IMR-90 (cell line): ENCODE data around the gene BRWD1. TPM values are rescaled to one million over a fixed set of nuclear protein-coding genes. Genes with fewer than 3 reads are reported as not detected.

Experiments used
- ATAC-seq: fragments of 200-7000 bp; cut with Tn5 transposase; 2 replicates; pipeline ENCODE4 v1.9.1; 2020; ENCODE audit warnings: low read depth, mild to moderate bottlenecking, moderate library complexity
- BruUV-seq: library from RNA; stranded (reverse); fragments of 400-500 nt; replicated peaks from 2 replicates; lab custom pipeline; 2021; lab: Mats Ljungman, UMichigan
- CTCF ChIA-PET: fragments of 300-600 bp; formaldehyde crosslinking; extraction: SDS; loops from one replicate; lab custom pipeline; 2021; ENCODE audit warnings: antibody characterized with exemption; lab: Yijun Ruan, JAX
- POLR2A ChIA-PET: fragments of 300-600 bp; sonication (Branson Sonifier 250); formaldehyde crosslinking; loops from one replicate; lab custom pipeline; 2022; ENCODE audit warnings: antibody characterized with exemption; ENCODE audit not compliant: unreplicated experiment; lab: Charles Lee
- DNase-seq: peaks from one replicate; pipeline ENCODE4 v3.0.0; 2013
- H2AFZ ChIP-seq: replicated peaks from 2 replicates; pipeline ENCODE3; 2013; ENCODE audit warnings: low read length, mild to moderate bottlenecking; ENCODE audit not compliant: poor library complexity
- H2AK5ac ChIP-seq: 2 replicates; pipeline ENCODE4 v1.6.1; 2013; ENCODE audit warnings: low read depth, low read length, inconsistent platforms
- H2AK9ac ChIP-seq: replicated peaks from 2 replicates; pipeline ENCODE3; 2013; ENCODE audit warnings: mild to moderate bottlenecking, low read depth, low read length, moderate library complexity; ENCODE audit not compliant: poor library complexity
- H2BK120ac ChIP-seq: 2 replicates; pipeline ENCODE4 v1.6.1; 2013; ENCODE audit warnings: low read depth, low read length, inconsistent platforms
- H2BK15ac ChIP-seq: 3 replicates; pipeline ENCODE4 v1.6.1; 2013; ENCODE audit warnings: low read depth, low read length, inconsistent platforms
- H2BK20ac ChIP-seq: 2 replicates; pipeline ENCODE4 v1.6.1; 2013; ENCODE audit warnings: low read depth, mild to moderate bottlenecking, inconsistent platforms, low read length, moderate library complexity
- H2BK5ac ChIP-seq: 2 replicates; pipeline ENCODE4 v1.6.1; 2013; ENCODE audit warnings: mild to moderate bottlenecking, low read depth, low read length, inconsistent platforms; ENCODE audit not compliant: poor library complexity, severe bottlenecking
- H3K14ac ChIP-seq: replicated peaks from 2 replicates; pipeline ENCODE4 v1.6.1; 2013; ENCODE audit warnings: low read depth, low read length, inconsistent platforms
- H3K18ac ChIP-seq: 2 replicates; pipeline ENCODE4 v1.6.1; 2013; ENCODE audit warnings: low read depth, low read length, control low read depth
- H3K23ac ChIP-seq: 2 replicates; pipeline ENCODE4 v1.6.1; 2013; ENCODE audit warnings: low read depth, low read length, inconsistent platforms
- H3K27ac ChIP-seq: 2 replicates; pipeline ENCODE4 v1.5.1; 2013; ENCODE audit warnings: mild to moderate bottlenecking, control low read depth, low read length; ENCODE audit not compliant: insufficient read depth
- H3K27me3 ChIP-seq: 2 replicates; pipeline ENCODE4 v1.6.1; 2013; ENCODE audit warnings: low read length; ENCODE audit not compliant: control insufficient read depth, insufficient read depth
- H3K36me3 ChIP-seq: 2 replicates; pipeline ENCODE4 v1.6.1; 2013; ENCODE audit warnings: low read length, mixed read lengths; ENCODE audit not compliant: control insufficient read depth, insufficient read depth
- H3K4ac ChIP-seq: 2 replicates; pipeline ENCODE4 v1.6.1; 2013; ENCODE audit warnings: low read depth, low read length, inconsistent platforms
- H3K4me1 ChIP-seq: 2 replicates; pipeline ENCODE4 v1.6.1; 2013; ENCODE audit warnings: low read length, mixed read lengths; ENCODE audit not compliant: control insufficient read depth, insufficient read depth
- H3K4me2 ChIP-seq: 2 replicates; pipeline ENCODE4 v1.6.1; 2013; ENCODE audit warnings: low read depth, mild to moderate bottlenecking, control low read depth, low read length, moderate library complexity
- H3K4me3 ChIP-seq: 2 replicates; pipeline ENCODE4 v1.5.1; 2013; ENCODE audit warnings: low read depth, mild to moderate bottlenecking, control low read depth, low read length, moderate library complexity; ENCODE audit not compliant: insufficient read depth
- H3K56ac ChIP-seq: 2 replicates; pipeline ENCODE4 v1.6.1; 2013; ENCODE audit warnings: low read length, inconsistent platforms; ENCODE audit not compliant: insufficient read depth; ENCODE audit errors: extremely low read depth
- H3K79me1 ChIP-seq, 2 experiments: 2 replicates each; pipeline ENCODE4 v1.6.1; 2013; ENCODE audit warnings: low read length in 2 of 2, inconsistent platforms in 1 of 2, low read depth in 1 of 2
- H3K9ac ChIP-seq: 2 replicates; pipeline ENCODE4 v1.6.1; 2013; ENCODE audit warnings: low read depth, low read length, control low read depth
- H3K9me1 ChIP-seq: 2 replicates; pipeline ENCODE4 v1.6.1; 2013; ENCODE audit warnings: low read length, inconsistent platforms; ENCODE audit not compliant: insufficient read depth
- H3K9me3 ChIP-seq: 2 replicates; pipeline ENCODE4 v1.6.1; 2013; ENCODE audit warnings: low read length; ENCODE audit not compliant: control insufficient read depth, insufficient read depth
- H4K20me1 ChIP-seq: 2 replicates; pipeline ENCODE4 v1.6.1; 2013; ENCODE audit warnings: low read length, inconsistent platforms; ENCODE audit not compliant: insufficient read depth
- H4K5ac ChIP-seq: 2 replicates; pipeline ENCODE4 v1.6.1; 2013; ENCODE audit warnings: mild to moderate bottlenecking, low read depth, low read length, control low read depth
- H4K8ac ChIP-seq, 2 experiments: 2 replicates each; pipeline ENCODE4 v1.6.1; 2013; ENCODE audit warnings: low read depth in 2 of 2, low read length in 2 of 2, control low read depth in 1 of 2, inconsistent platforms in 1 of 2
- H4K91ac ChIP-seq: 2 replicates; pipeline ENCODE4 v1.6.1; 2013; ENCODE audit warnings: low read depth, low read length, inconsistent platforms; ENCODE audit not compliant: insufficient read depth
- BHLHE40 ChIP-seq: fragments of 150-350 bp; IDR thresholded peaks from 2 replicates; pipeline ENCODE4 v1.6.1; 2016; ENCODE audit warnings: mild to moderate bottlenecking, low read depth, low read length
- CEBPB ChIP-seq: IDR thresholded peaks from 2 replicates; pipeline ENCODE4 v1.6.1; 2012; ENCODE audit warnings: low read depth, low read length, improper control_type of control experiment
- CHD1 ChIP-seq: IDR thresholded peaks from 2 replicates; pipeline ENCODE4 v1.6.1; 2012; ENCODE audit warnings: low read depth, low read length, improper control_type of control experiment
- ELK1 ChIP-seq: fragments of 150-350 bp; IDR thresholded peaks from 2 replicates; pipeline ENCODE4 v1.6.1; 2016; ENCODE audit warnings: low read depth, mild to moderate bottlenecking, low read length, moderate library complexity, borderline replicate concordance
- FOS ChIP-seq: fragments of 150-350 bp; IDR thresholded peaks from 2 replicates; pipeline ENCODE4 v1.6.1; 2016; ENCODE audit warnings: low read depth, low read length
- MAFK ChIP-seq: IDR thresholded peaks from 2 replicates; pipeline ENCODE4 v1.6.1; 2012; ENCODE audit warnings: low read depth, low read length, improper control_type of control experiment
- MAZ ChIP-seq: IDR thresholded peaks from 2 replicates; pipeline ENCODE4 v1.6.1; 2012; ENCODE audit warnings: low read depth, mild to moderate bottlenecking, low read length, improper control_type of control experiment, moderate library complexity, borderline replicate concordance
- MXI1 ChIP-seq: IDR thresholded peaks from 2 replicates; pipeline ENCODE4 v1.6.1; 2012; ENCODE audit warnings: low read depth, mild to moderate bottlenecking, low read length, moderate library complexity, borderline replicate concordance
- NFE2L2 ChIP-seq: fragments of 150-350 bp; IDR thresholded peaks from 2 replicates; pipeline ENCODE4 v1.6.1; 2016; ENCODE audit warnings: low read depth, mild to moderate bottlenecking, low read length
- POLR2A ChIP-seq: IDR thresholded peaks from 2 replicates; pipeline ENCODE4 v1.6.1; 2012; ENCODE audit warnings: mild to moderate bottlenecking, low read depth, low read length
- RAD21 ChIP-seq: IDR thresholded peaks from 2 replicates; pipeline ENCODE4 v1.6.1; 2012; ENCODE audit warnings: low read length, improper control_type of control experiment
- RCOR1 ChIP-seq: IDR thresholded peaks from 2 replicates; pipeline ENCODE4 v1.6.1; 2012; ENCODE audit warnings: mild to moderate bottlenecking, low read length, improper control_type of control experiment; ENCODE audit not compliant: insufficient replicate concordance
- RFX5 ChIP-seq: IDR thresholded peaks from 2 replicates; pipeline ENCODE4 v1.8.0; 2012; ENCODE audit warnings: low read depth, mild to moderate bottlenecking, low read length, moderate library complexity
- SMC3 ChIP-seq: fragments of 150-350 bp; IDR thresholded peaks from 2 replicates; pipeline ENCODE4 v1.6.1; 2016; ENCODE audit warnings: low read depth, mild to moderate bottlenecking, antibody characterized with exemption, low read length, moderate library complexity
- USF2 ChIP-seq: fragments of 150-350 bp; IDR thresholded peaks from 2 replicates; pipeline ENCODE4 v1.6.1; 2017; ENCODE audit warnings: mild to moderate bottlenecking, antibody characterized with exemption, low read length, low read depth
- WGBS, 2 experiments: methylation state at CpG; one replicate each; pipeline versions ENCODE4 v1.1.5 to v1.1.7; 2013; ENCODE audit warnings: missing lambda C conversion rate in 2 of 2; ENCODE audit not compliant: insufficient read length in 1 of 2; ENCODE audit errors: extremely low coverage in 2 of 2; 5-methylcytosine and 5-hydroxymethylcytosine counted together
- dilution Hi-C: fragments of 300-500 bp; cut with HindIII; formaldehyde crosslinking; loops from one replicate; pipeline ENCODE4 v1.14.3; 2018; ENCODE audit warnings: low sequenced_read_pairs; ENCODE audit not compliant: unreplicated experiment
- in situ Hi-C: fragments of 300-500 bp; cut with MboI; formaldehyde crosslinking; loops from 3 replicates; pipeline ENCODE4 v1.14.3; 2019; ENCODE audit warnings: low sequenced_read_pairs, inconsistent platforms, mixed read lengths
- intact Hi-C: fragments of 100-400 bp; cut with micrococcal nuclease; formaldehyde crosslinking; loops from 2 replicates; pipeline ENCODE4 v1.10.0; 2022
- polyA plus RNA-seq, 3 experiments: library from polyadenylated mRNA; depleted of rRNA; stranded (reverse); fragments of >200 nt; gene quantifications; 2 replicates each; pipeline ENCODE4 v1.2.3, GENCODE V29; 2012; ENCODE audit warnings: low replicate concordance in 1 of 3
- total RNA-seq: library from RNA; depleted of rRNA; stranded (reverse); fragments of >200 nt; gene quantifications from 2 replicates; pipeline ENCODE4 v1.2.3, GENCODE V29; 2012
- TF ChIP-seq, protein P1 (sequence below): conservative IDR thresholded peaks from 2 replicates; pipeline ENCODE4 v1.5.1; 2012; ENCODE audit warnings: mild to moderate bottlenecking, low read depth, low read length, improper control_type of control experiment

BRWD1 gene
- total and polyA plus RNA-seq, 2 of the 4 experiments (the other 2 are of a cell fraction): 6.7 to 28.7 TPM

DNA sequence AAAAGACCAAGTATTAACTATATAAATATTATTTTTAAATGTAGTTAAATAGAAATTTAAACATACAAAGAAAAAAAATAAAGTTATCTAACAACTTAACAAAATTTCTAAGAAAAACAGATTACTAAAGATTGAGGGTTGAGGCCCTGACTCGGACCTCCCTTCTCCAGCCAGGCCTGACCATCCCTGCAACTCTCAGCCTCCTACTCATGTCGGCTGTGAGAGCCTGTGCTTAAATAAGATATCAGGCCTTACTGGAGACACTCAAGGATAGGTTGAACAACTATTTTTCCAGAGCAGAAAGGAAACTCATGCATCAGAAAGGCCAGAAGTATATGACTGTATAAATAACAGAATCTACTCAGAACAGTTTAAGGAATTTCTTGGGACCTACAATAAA, 97.1 kb downstream of the BRWD1 start:
- Histone ChIP-seq H2BK5ac (no peak overlapping the region), H2AK9ac (no peak overlapping the region), H4K20me1 (no peaks in the 10 kb centered on the region), H2AK5ac (no peak overlapping the region), H3K4me3 (no peak overlapping the region), H4K8ac (no peak overlapping the region), H3K79me1 (no peaks in the 10 kb centered on the region; a peak in 1 of 4 replicates), H3K27ac (no peak overlapping the region), H3K27me3 (no peaks in the 10 kb centered on the region), H3K36me3 (peaks cover 23% of the 10 kb centered on the region), H4K5ac (no peak overlapping the region), H3K56ac (no peak overlapping the region), H3K23ac (no peak overlapping the region), H3K9me1 (no peaks in the 10 kb centered on the region), H2BK15ac (no peak overlapping the region), H3K9me3 (no peaks in the 10 kb centered on the region), H3K14ac (no peak overlapping the region), H2BK120ac (no peak overlapping the region), H2AFZ (no peak overlapping the region), H2BK20ac (no peak overlapping the region), H3K18ac (no peak overlapping the region), H3K4me2 (no peak overlapping the region), H3K4me1 (no peaks in the 10 kb centered on the region), H3K9ac (no peak overlapping the region), H3K4ac (no peak overlapping the region), H4K91ac (no peak overlapping the region)
- DNase-seq (no peak), ATAC-seq (no peak; the same call in 1 of the 2 replicates)
- TF ChIP-seq, protein P1, sequence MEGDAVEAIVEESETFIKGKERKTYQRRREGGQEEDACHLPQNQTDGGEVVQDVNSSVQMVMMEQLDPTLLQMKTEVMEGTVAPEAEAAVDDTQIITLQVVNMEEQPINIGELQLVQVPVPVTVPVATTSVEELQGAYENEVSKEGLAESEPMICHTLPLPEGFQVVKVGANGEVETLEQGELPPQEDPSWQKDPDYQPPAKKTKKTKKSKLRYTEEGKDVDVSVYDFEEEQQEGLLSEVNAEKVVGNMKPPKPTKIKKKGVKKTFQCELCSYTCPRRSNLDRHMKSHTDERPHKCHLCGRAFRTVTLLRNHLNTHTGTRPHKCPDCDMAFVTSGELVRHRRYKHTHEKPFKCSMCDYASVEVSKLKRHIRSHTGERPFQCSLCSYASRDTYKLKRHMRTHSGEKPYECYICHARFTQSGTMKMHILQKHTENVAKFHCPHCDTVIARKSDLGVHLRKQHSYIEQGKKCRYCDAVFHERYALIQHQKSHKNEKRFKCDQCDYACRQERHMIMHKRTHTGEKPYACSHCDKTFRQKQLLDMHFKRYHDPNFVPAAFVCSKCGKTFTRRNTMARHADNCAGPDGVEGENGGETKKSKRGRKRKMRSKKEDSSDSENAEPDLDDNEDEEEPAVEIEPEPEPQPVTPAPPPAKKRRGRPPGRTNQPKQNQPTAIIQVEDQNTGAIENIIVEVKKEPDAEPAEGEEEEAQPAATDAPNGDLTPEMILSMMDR: no peak
- TF ChIP-seq CEBPB (no peak), RFX5 (no peak), USF2 (no peak), MXI1 (no peak), MAZ (no peak), NFE2L2 (no peak), BHLHE40 (no peak), SMC3 (no peak), RAD21 (no peak), POLR2A (no peak), ELK1 (no peak), RCOR1 (no peak), MAFK (no peak), FOS (no peak), CHD1 (no peak)
- dilution Hi-C loops (no loop called here), intact Hi-C loops (loop anchor here (10.0 kb wide), 1 partner anchor 49 kb away; no protein-coding TSS in a partner anchor), in situ Hi-C loops (no loop called here)
- no TSS peak for BruUV-seq
- CTCF ChIA-PET: no interaction called here
- WGBS, 2 experiments: no CpG with 5 or more reads among the region's 2 CpGs
- POLR2A ChIA-PET: no interaction called here
